ENCODE results near the gene ADGRB3.

DNA sequence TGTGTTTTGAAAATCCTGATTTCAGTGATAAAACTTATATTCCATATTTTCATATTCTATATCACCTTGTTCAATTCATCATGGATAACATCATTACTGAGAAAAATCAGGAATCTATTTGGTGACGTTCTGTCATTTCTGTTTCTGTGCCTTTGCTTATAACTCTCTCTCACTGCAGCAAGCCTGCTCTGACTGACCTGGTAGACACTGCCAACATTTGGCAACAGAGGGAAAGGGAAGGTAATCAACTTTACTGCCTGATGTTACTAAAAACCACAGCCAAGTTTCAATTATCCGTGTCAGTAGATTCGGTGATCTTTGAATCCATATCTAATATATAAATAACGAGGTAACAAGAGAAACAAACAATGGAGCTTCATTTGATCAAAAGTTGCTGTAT, 659.8 kb downstream of the ADGRB3 start:
- TF ChIP-seq POLR2A (IDR thresholded peaks at IDR 0.05; ENCODE audit: low read depth, low read length) (no peak), EZH2 (IDR thresholded peaks at IDR 0.05; ENCODE audit: borderline replicate concordance, low read depth, low read length, severe bottlenecking) (no peak)
- TF ChIP-seq, protein P1, sequence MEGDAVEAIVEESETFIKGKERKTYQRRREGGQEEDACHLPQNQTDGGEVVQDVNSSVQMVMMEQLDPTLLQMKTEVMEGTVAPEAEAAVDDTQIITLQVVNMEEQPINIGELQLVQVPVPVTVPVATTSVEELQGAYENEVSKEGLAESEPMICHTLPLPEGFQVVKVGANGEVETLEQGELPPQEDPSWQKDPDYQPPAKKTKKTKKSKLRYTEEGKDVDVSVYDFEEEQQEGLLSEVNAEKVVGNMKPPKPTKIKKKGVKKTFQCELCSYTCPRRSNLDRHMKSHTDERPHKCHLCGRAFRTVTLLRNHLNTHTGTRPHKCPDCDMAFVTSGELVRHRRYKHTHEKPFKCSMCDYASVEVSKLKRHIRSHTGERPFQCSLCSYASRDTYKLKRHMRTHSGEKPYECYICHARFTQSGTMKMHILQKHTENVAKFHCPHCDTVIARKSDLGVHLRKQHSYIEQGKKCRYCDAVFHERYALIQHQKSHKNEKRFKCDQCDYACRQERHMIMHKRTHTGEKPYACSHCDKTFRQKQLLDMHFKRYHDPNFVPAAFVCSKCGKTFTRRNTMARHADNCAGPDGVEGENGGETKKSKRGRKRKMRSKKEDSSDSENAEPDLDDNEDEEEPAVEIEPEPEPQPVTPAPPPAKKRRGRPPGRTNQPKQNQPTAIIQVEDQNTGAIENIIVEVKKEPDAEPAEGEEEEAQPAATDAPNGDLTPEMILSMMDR (IDR thresholded peaks at IDR 0.05; ENCODE audit: extremely low read depth in 1 of 2, insufficient read depth in 1 of 2, low read depth in 1 of 2, low read length in 2 of 2), result no peak
